Activated CD4-positive, alpha-beta T cell treated with anti-CD3 and anti-CD28 coated beads, Interleukin-10, Interleukin-2, amounts not matched to agents 100 ng/mL and 50 ng/mL, durations not matched to agents 16 hours and 8 hours (primary cell): Measurements from ENCODE around the gene WNK2.

Source experiments
- DNase-seq: peaks from one replicate; pipeline ENCODE4 v3.0.0-alpha.2; 2020

Gene WNK2

GRCh38 chr9:93203026-93203717 is 19.2 kb downstream of the WNK2 start:
- DNase-seq, result no peak

GRCh38 chr9:93203718-93204469 is 20.0 kb downstream of the WNK2 start:
- no peak for DNase-seq

- no peak for DNase-seq
These were observed 20.6 kb downstream of the WNK2 start for GRCh38 chr9:93204470-93205043.

- DNase-seq, result peak; percentile 11
These were observed 21.3 kb downstream of the WNK2 start for GRCh38 chr9:93205045-93205768.

- no peak for DNase-seq
These were observed 22.1 kb downstream of the WNK2 start for GRCh38 chr9:93205896-93206575.

- no peak for DNase-seq
These were observed 22.7 kb downstream of the WNK2 start for GRCh38 chr9:93206576-93207155.

GRCh38 chr9:93207326-93207814 is 23.4 kb downstream of the WNK2 start:
- DNase-seq, result no peak

GRCh38 chr9:93207860-93208734 is 24.2 kb downstream of the WNK2 start:
- DNase-seq, result no peak

GRCh38 chr9:93209097-93209496 is 25.2 kb downstream of the WNK2 start:
- no peak for DNase-seq

GRCh38 chr9:93209576-93210323 is 25.8 kb downstream of the WNK2 start:
- DNase-seq, result no peak

GRCh38 chr9:93210324-93210973 is 26.5 kb downstream of the WNK2 start:
- no peak for DNase-seq

GRCh38 chr9:93210974-93211653 is 27.2 kb downstream of the WNK2 start:
- no peak for DNase-seq

GRCh38 chr9:93211654-93212001 is 27.7 kb downstream of the WNK2 start:
- no peak for DNase-seq

- DNase-seq, result no peak
These were observed 28.5 kb downstream of the WNK2 start for GRCh38 chr9:93212409-93212808.

GRCh38 chr9:93216073-93216365 is 32.1 kb downstream of the WNK2 start:
- no peak for DNase-seq

- no peak for DNase-seq
These were observed 33.8 kb downstream of the WNK2 start for GRCh38 chr9:93217706-93218105.

GRCh38 chr9:93218161-93218560 is 34.2 kb downstream of the WNK2 start:
- no peak for DNase-seq

GRCh38 chr9:93218671-93219420 is 34.9 kb downstream of the WNK2 start:
- DNase-seq, result no peak

GRCh38 chr9:93219692-93220091 is 35.8 kb downstream of the WNK2 start:
- DNase-seq, result no peak
